ENCODE data around the gene PRDX4.
"Not testable (repeated sequence)": the region's sequence is repeated elsewhere in the genome, so short reads cannot be mapped to it uniquely, and the experiment has no call there.

DNA sequence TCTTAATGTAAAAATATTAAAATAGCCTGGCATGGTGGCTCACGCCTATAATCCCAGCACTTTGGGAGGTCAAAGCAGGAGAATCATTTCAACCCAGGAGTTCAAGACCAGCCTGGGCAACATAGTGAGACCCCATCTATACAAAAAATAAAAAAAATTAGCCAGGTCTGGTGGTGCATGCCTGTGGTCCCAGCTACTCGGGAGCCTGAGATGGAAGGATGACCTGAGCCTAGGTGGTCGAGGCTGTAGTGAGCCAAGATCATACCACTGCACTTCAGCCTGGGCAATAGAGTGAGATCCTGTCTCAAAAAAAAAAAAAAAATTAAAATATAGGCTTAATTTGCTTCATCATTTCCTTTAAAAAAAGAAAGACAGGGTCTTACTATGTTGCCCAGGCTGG, 9.2 kb downstream of the PRDX4 start:
- TF ChIP-seq, protein P1, sequence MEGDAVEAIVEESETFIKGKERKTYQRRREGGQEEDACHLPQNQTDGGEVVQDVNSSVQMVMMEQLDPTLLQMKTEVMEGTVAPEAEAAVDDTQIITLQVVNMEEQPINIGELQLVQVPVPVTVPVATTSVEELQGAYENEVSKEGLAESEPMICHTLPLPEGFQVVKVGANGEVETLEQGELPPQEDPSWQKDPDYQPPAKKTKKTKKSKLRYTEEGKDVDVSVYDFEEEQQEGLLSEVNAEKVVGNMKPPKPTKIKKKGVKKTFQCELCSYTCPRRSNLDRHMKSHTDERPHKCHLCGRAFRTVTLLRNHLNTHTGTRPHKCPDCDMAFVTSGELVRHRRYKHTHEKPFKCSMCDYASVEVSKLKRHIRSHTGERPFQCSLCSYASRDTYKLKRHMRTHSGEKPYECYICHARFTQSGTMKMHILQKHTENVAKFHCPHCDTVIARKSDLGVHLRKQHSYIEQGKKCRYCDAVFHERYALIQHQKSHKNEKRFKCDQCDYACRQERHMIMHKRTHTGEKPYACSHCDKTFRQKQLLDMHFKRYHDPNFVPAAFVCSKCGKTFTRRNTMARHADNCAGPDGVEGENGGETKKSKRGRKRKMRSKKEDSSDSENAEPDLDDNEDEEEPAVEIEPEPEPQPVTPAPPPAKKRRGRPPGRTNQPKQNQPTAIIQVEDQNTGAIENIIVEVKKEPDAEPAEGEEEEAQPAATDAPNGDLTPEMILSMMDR (IDR thresholded peaks at IDR 0.05), result not testable (repeated sequence)
- not testable (repeated sequence) for TF ChIP-seq ZFX (IDR thresholded peaks at IDR 0.05; ENCODE audit: borderline replicate concordance)
